Mesendoderm (in vitro differentiated cells): Measurements from ENCODE around the gene CDNF.

Experiments used
- DNase-seq: peaks from one replicate; pipeline ENCODE4 v3.0.0; 2013
- H2AK5ac ChIP-seq: 2 replicates; pipeline ENCODE4 v1.6.1; 2013; ENCODE audit warnings: low read length, inconsistent platforms
- H2BK120ac ChIP-seq: 2 replicates; pipeline ENCODE4 v1.6.1; 2013; ENCODE audit warnings: low read depth, mild to moderate bottlenecking, low read length, moderate library complexity, mixed read lengths
- H2BK15ac ChIP-seq: replicated peaks from 2 replicates; pipeline ENCODE4 v1.6.1; 2013; ENCODE audit warnings: low read depth, mild to moderate bottlenecking, moderate library complexity
- H2BK5ac ChIP-seq: 2 replicates; pipeline ENCODE4 v1.6.1; 2013; ENCODE audit warnings: low read length, inconsistent platforms
- H3K18ac ChIP-seq: 2 replicates; pipeline ENCODE4 v1.6.1; 2013; ENCODE audit warnings: mild to moderate bottlenecking, low read length, mixed read lengths
- H3K23ac ChIP-seq: one replicate; pipeline ENCODE4 v1.6.1; 2013; ENCODE audit warnings: low read length
- H3K27ac ChIP-seq: 2 replicates; pipeline ENCODE4 v1.5.1; 2013; ENCODE audit warnings: low read depth, mild to moderate bottlenecking, inconsistent platforms, low read length, moderate library complexity
- H3K27me3 ChIP-seq: 2 replicates; pipeline ENCODE4 v1.6.1; 2013; ENCODE audit warnings: low read length, control low read depth, mild to moderate bottlenecking, inconsistent platforms; ENCODE audit not compliant: insufficient read depth, poor library complexity
- H3K36me3 ChIP-seq: 2 replicates; pipeline ENCODE4 v1.6.1; 2013; ENCODE audit warnings: low read length, inconsistent platforms; ENCODE audit not compliant: control insufficient read depth, insufficient read depth
- H3K4ac ChIP-seq: one replicate; pipeline ENCODE4 v1.6.1; 2013; ENCODE audit warnings: low read depth, mild to moderate bottlenecking, low read length, moderate library complexity
- H3K4me1 ChIP-seq: 2 replicates; pipeline ENCODE4 v1.6.1; 2013; ENCODE audit warnings: low read depth, low read length, inconsistent platforms; ENCODE audit not compliant: control insufficient read depth
- H3K4me2 ChIP-seq: 2 replicates; pipeline ENCODE4 v1.6.1; 2013; ENCODE audit warnings: low read length
- H3K4me3 ChIP-seq: 2 replicates; pipeline ENCODE4 v1.5.1; 2013; ENCODE audit warnings: mild to moderate bottlenecking, low read length
- H3K56ac ChIP-seq: one replicate; pipeline ENCODE4 v1.6.1; 2013; ENCODE audit warnings: low read length
- H3K79me1 ChIP-seq: 2 replicates; pipeline ENCODE4 v1.6.1; 2013; ENCODE audit warnings: low read length, inconsistent platforms
- H3K79me2 ChIP-seq: 2 replicates; pipeline ENCODE4 v1.6.1; 2013; ENCODE audit warnings: mild to moderate bottlenecking, low read length; ENCODE audit not compliant: control insufficient read depth, insufficient read depth
- H3K9ac ChIP-seq: 2 replicates; pipeline ENCODE4 v1.6.1; 2013; ENCODE audit warnings: low read length, inconsistent platforms
- H4K5ac ChIP-seq: one replicate; pipeline ENCODE4 v1.6.1; 2013; ENCODE audit warnings: low read length
- H4K8ac ChIP-seq: one replicate; pipeline ENCODE4 v1.6.1; 2013; ENCODE audit warnings: low read depth, mild to moderate bottlenecking, control low read depth, low read length, moderate library complexity
- WGBS: extraction: QIAGEN DNeasy Blood & Tissue Kit; methylation state at CpG from one replicate; pipeline ENCODE4 v1.1.7; 2013; ENCODE audit warnings: low lambda C conversion rate, missing lambda C conversion rate; ENCODE audit not compliant: insufficient coverage; ENCODE audit errors: extremely low coverage; 5-methylcytosine and 5-hydroxymethylcytosine counted together

The CDNF gene

GRCh38 chr10:14823966-14824365 lies 13.9 kb downstream of the CDNF start:
- no peaks in the 10 kb centered on the region for H3K4me1 ChIP-seq
- no peak overlapping the region for H2BK5ac ChIP-seq
- H3K9ac ChIP-seq = no peak overlapping the region
- no peak overlapping the region for H2BK120ac ChIP-seq
- no peaks in the 10 kb centered on the region for H3K79me1 ChIP-seq
- H3K23ac ChIP-seq = no peak overlapping the region
- no peak overlapping the region for H3K4ac ChIP-seq
- H3K79me2 ChIP-seq = no peaks in the 10 kb centered on the region
- H3K27me3 ChIP-seq = no peaks in the 10 kb centered on the region
- H3K18ac ChIP-seq = no peak overlapping the region
- H3K4me2 ChIP-seq = no peak overlapping the region
- peak; percentile 65 for DNase-seq
- no peaks in the 10 kb centered on the region for H3K36me3 ChIP-seq
- H4K5ac ChIP-seq = no peak overlapping the region
- H3K27ac ChIP-seq = no peak overlapping the region
- H3K4me3 ChIP-seq = no peak overlapping the region
- no peak overlapping the region for H4K8ac ChIP-seq
- no peak overlapping the region for H2AK5ac ChIP-seq
- WGBS = no CpG with 5 or more reads among the region's 3 CpGs
- no peak overlapping the region for H3K56ac ChIP-seq
- H2BK15ac ChIP-seq = no peak overlapping the region

GRCh38 chr10:14822879-14823755 lies 14.7 kb downstream of the CDNF start:
- peak; percentile 45 for DNase-seq
- Histone ChIP-seq H3K36me3 (no peaks in the 10 kb centered on the region), H3K4me2 (no peak overlapping the region), H2BK15ac (no peak overlapping the region), H3K27me3 (no peaks in the 10 kb centered on the region), H2BK120ac (no peak overlapping the region), H3K4me1 (no peaks in the 10 kb centered on the region), H4K8ac (no peak overlapping the region), H3K79me2 (no peaks in the 10 kb centered on the region), H3K56ac (no peak overlapping the region), H3K23ac (no peak overlapping the region), H3K4me3 (no peak overlapping the region), H2BK5ac (no peak overlapping the region), H4K5ac (no peak overlapping the region), H3K27ac (no peak overlapping the region), H2AK5ac (no peak overlapping the region), H3K79me1 (no peaks in the 10 kb centered on the region), H3K9ac (no peak overlapping the region), H3K18ac (no peak overlapping the region), H3K4ac (no peak overlapping the region)
- no CpG with 5 or more reads among the region's 3 CpGs for WGBS

GRCh38 chr10:14821635-14822375 lies 16.0 kb downstream of the CDNF start:
- Histone ChIP-seq H3K56ac (no peak overlapping the region), H2BK120ac (no peak overlapping the region), H3K4me1 (no peaks in the 10 kb centered on the region), H4K8ac (no peak overlapping the region), H2AK5ac (no peak overlapping the region), H3K9ac (no peak overlapping the region), H3K23ac (no peak overlapping the region), H3K18ac (no peak overlapping the region), H3K79me1 (no peaks in the 10 kb centered on the region), H3K79me2 (no peaks in the 10 kb centered on the region), H3K36me3 (no peaks in the 10 kb centered on the region), H3K27me3 (no peaks in the 10 kb centered on the region), H3K4ac (no peak overlapping the region), H3K4me3 (no peak overlapping the region), H4K5ac (no peak overlapping the region), H2BK5ac (no peak overlapping the region), H3K27ac (no peak overlapping the region), H3K4me2 (no peak overlapping the region), H2BK15ac (no peak overlapping the region)
- DNase-seq = no peak
- WGBS = no CpG with 5 or more reads among the region's 6 CpGs

GRCh38 chr10:14820775-14821154 lies 17.1 kb downstream of the CDNF start:
- Histone ChIP-seq H2AK5ac (no peak overlapping the region), H2BK5ac (no peak overlapping the region), H3K4me3 (no peak overlapping the region), H3K79me1 (no peaks in the 10 kb centered on the region), H3K18ac (no peak overlapping the region), H2BK15ac (no peak overlapping the region), H4K8ac (no peak overlapping the region), H3K27me3 (no peaks in the 10 kb centered on the region), H3K36me3 (no peaks in the 10 kb centered on the region), H3K4me2 (no peak overlapping the region), H2BK120ac (no peak overlapping the region), H3K56ac (no peak overlapping the region), H3K27ac (no peak overlapping the region), H3K79me2 (no peaks in the 10 kb centered on the region), H3K23ac (no peak overlapping the region), H3K4ac (no peak overlapping the region), H3K9ac (no peak overlapping the region), H4K5ac (no peak overlapping the region), H3K4me1 (no peaks in the 10 kb centered on the region)
- no CpG with 5 or more reads among the region's 5 CpGs for WGBS
- DNase-seq = no peak

GRCh38 chr10:14820010-14820774 lies 17.6 kb downstream of the CDNF start:
- WGBS = no CpG with 5 or more reads among the region's 10 CpGs
- no peak overlapping the region for H3K23ac ChIP-seq

More at GRCh38 chr10:14820010-14820774, 17.6 kb downstream of the CDNF start:
- H2BK15ac ChIP-seq = no peak overlapping the region
- no peaks in the 10 kb centered on the region for H3K79me2 ChIP-seq
- H2BK120ac ChIP-seq = no peak overlapping the region
- DNase-seq = peak; percentile 44
- no peak overlapping the region for H2AK5ac ChIP-seq
- no peak overlapping the region for H4K5ac ChIP-seq
- no peak overlapping the region for H2BK5ac ChIP-seq
- H3K27ac ChIP-seq = no peak overlapping the region
- H3K79me1 ChIP-seq = no peaks in the 10 kb centered on the region
- no peaks in the 10 kb centered on the region for H3K36me3 ChIP-seq
- no peaks in the 10 kb centered on the region for H3K4me1 ChIP-seq
- no peaks in the 10 kb centered on the region for H3K27me3 ChIP-seq
- H3K18ac ChIP-seq = no peak overlapping the region
- H3K4ac ChIP-seq = no peak overlapping the region
- H3K4me3 ChIP-seq = no peak overlapping the region
- H3K9ac ChIP-seq = no peak overlapping the region
- H3K4me2 ChIP-seq = no peak overlapping the region
- no peak overlapping the region for H3K56ac ChIP-seq
- no peak overlapping the region for H4K8ac ChIP-seq
